ENCODE results near the gene TMPRSS11A.

Gene TMPRSS11A, protein sequence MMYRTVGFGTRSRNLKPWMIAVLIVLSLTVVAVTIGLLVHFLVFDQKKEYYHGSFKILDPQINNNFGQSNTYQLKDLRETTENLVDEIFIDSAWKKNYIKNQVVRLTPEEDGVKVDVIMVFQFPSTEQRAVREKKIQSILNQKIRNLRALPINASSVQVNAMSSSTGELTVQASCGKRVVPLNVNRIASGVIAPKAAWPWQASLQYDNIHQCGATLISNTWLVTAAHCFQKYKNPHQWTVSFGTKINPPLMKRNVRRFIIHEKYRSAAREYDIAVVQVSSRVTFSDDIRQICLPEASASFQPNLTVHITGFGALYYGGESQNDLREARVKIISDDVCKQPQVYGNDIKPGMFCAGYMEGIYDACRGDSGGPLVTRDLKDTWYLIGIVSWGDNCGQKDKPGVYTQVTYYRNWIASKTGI

DNA sequence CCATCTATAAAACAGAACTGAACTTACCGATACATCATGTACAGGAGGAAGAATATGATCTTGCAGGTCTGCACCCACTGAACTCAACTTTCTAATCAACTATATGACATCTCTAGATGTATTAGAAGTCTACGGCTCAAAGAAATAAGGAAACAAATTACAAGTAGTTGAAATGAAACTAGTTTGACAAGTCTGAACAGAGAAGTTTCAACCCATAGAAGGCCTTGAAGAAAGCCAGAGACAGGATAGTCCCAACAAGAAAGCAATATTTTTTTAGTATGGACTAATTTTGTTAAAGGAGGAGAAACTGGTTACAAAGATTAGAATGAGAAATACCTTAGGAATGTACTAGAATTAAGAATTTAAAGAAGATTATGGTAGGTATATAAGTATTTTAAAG, at the start of gene TMPRSS11A:
Gene TMPRSS11A, minus strand, starts transcription at position 138 of the 400 bp plus-strand sequence. Its CDS starts 100 bp downstream, at position 38.
- DNase-seq (ENCODE audit: extremely low spot score) = no peak
- POLR2A ChIA-PET = no interaction called here
- CTCF ChIA-PET = no interaction called here
- TF ChIP-seq ARNT (IDR thresholded peaks at IDR 0.05) (no peak), FOXA1 (IDR thresholded peaks at IDR 0.05) (no peak), ZNF384 (IDR thresholded peaks at IDR 0.05) (no peak), BHLHE40 (IDR thresholded peaks at IDR 0.05; ENCODE audit: borderline replicate concordance) (no peak), HDGF (IDR thresholded peaks at IDR 0.05; ENCODE audit: borderline replicate concordance) (no peak), CTBP1 (IDR thresholded peaks at IDR 0.05; ENCODE audit: borderline replicate concordance) (no peak), NFRKB (IDR thresholded peaks at IDR 0.05) (no peak), L3MBTL2 (conservative IDR thresholded peaks at IDR 0.05) (no peak), SP1 (IDR thresholded peaks at IDR 0.05) (no peak), ELF4 (IDR thresholded peaks at IDR 0.05) (no peak), FOXM1 (IDR thresholded peaks at IDR 0.05; ENCODE audit: borderline replicate concordance) (no peak), SUZ12 (IDR thresholded peaks at IDR 0.05) (no peak), TARDBP (IDR thresholded peaks at IDR 0.05) (no peak)
- TF ChIP-seq, protein P1, sequence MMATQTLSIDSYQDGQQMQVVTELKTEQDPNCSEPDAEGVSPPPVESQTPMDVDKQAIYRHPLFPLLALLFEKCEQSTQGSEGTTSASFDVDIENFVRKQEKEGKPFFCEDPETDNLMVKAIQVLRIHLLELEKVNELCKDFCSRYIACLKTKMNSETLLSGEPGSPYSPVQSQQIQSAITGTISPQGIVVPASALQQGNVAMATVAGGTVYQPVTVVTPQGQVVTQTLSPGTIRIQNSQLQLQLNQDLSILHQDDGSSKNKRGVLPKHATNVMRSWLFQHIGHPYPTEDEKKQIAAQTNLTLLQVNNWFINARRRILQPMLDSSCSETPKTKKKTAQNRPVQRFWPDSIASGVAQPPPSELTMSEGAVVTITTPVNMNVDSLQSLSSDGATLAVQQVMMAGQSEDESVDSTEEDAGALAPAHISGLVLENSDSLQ (IDR thresholded peaks at IDR 0.05) = no peak

DNA sequence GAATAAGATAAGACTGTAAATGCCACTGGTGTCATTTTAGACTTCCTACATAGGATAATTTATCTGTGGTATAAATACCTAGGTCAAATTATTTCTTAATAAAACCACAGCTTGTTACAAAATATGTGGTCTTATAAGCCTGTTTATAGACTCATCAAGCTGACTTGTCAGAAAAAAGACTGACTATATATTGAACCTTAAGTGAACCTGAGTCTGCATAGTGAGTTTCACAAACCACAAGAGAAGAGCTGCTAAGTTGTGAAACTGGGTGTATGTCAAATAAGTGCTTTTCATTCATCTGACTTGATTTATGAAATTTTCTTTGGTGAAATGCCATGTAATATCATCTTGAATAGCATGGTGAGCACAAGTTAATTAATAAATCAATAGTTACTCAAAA, 48.4 kb upstream of the TMPRSS11A start:
- no peak for DNase-seq (ENCODE audit: extremely low spot score)
- CTCF ChIA-PET = no interaction called here
- POLR2A ChIA-PET = no interaction called here
- no peak for TF ChIP-seq CTBP1 (IDR thresholded peaks at IDR 0.05; ENCODE audit: borderline replicate concordance)
- TF ChIP-seq TARDBP (IDR thresholded peaks at IDR 0.05) = no peak
- TF ChIP-seq SUZ12 (IDR thresholded peaks at IDR 0.05) = no peak
- no peak for TF ChIP-seq BHLHE40 (IDR thresholded peaks at IDR 0.05; ENCODE audit: borderline replicate concordance)
- TF ChIP-seq HDGF (IDR thresholded peaks at IDR 0.05; ENCODE audit: borderline replicate concordance) = no peak
- TF ChIP-seq LEF1 (IDR thresholded peaks at IDR 0.05; ENCODE audit: borderline replicate concordance) = no peak
- no peak for TF ChIP-seq ELF4 (IDR thresholded peaks at IDR 0.05)
- no peak for TF ChIP-seq ARNT (IDR thresholded peaks at IDR 0.05)
- TF ChIP-seq FOXK2 (IDR thresholded peaks at IDR 0.05) = no peak
- TF ChIP-seq, protein P1 (IDR thresholded peaks at IDR 0.05) = no peak
- TF ChIP-seq FOXA1 (IDR thresholded peaks at IDR 0.05) = no peak
- no peak for TF ChIP-seq NFRKB (IDR thresholded peaks at IDR 0.05)
- TF ChIP-seq FOXM1 (IDR thresholded peaks at IDR 0.05; ENCODE audit: borderline replicate concordance) = no peak
- TF ChIP-seq SP1 (IDR thresholded peaks at IDR 0.05) = no peak

DNA sequence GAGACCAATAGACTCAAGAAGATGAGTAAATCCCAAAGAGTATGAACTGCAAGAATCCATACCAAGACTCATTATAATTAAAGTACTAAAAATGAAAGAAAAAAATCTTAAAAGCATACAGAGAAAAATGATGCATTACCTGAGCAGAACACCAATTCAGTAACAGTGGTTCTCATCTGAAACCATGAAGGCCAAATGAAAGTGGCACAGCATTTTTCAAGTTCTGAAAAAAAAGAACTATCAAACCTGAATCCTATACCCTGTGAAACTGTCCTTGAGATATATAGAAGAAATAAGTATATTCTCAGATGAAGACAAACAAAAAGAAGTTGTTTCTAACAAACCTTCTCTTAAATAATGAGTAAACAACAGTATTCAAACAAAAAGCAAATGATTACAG, 39.6 kb upstream of the TMPRSS11A start:
- ChIA-PET CTCF (no interaction called here), POLR2A (no interaction called here)
- TF ChIP-seq NFRKB (IDR thresholded peaks at IDR 0.05) (no peak), BHLHE40 (IDR thresholded peaks at IDR 0.05; ENCODE audit: borderline replicate concordance) (no peak), TARDBP (IDR thresholded peaks at IDR 0.05) (no peak), ELF4 (IDR thresholded peaks at IDR 0.05) (no peak), FOXA1 (IDR thresholded peaks at IDR 0.05) (no peak), FOXM1 (IDR thresholded peaks at IDR 0.05; ENCODE audit: borderline replicate concordance) (no peak), ARNT (IDR thresholded peaks at IDR 0.05) (no peak), CTBP1 (IDR thresholded peaks at IDR 0.05; ENCODE audit: borderline replicate concordance) (no peak), SUZ12 (IDR thresholded peaks at IDR 0.05) (no peak)
- TF ChIP-seq, protein P1 (IDR thresholded peaks at IDR 0.05) = no peak
- no peak for DNase-seq (ENCODE audit: extremely low spot score)

DNA sequence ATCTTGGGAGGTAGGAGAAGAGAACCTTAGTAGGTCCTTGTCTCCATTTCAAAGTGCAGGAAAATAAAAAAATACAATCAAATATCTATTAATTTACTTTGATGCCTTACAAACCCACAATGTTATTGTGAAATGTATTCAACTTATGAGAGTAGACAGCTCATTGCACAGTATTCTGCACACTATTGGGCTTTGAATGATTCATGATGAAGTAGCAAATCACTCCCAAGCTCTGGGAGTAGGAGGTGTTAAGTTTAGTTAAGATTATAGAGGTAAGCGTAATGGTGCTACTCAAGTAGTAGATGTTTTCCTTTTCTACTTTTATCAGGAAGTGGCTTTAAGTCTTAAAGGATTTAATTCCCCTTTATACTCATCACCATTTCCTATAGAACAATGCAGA, 32.8 kb upstream of the TMPRSS11A start:
- TF ChIP-seq FOXK2 (IDR thresholded peaks at IDR 0.05) = no peak
- TF ChIP-seq FOXM1 (IDR thresholded peaks at IDR 0.05; ENCODE audit: borderline replicate concordance) = no peak
- no peak for TF ChIP-seq HDGF (IDR thresholded peaks at IDR 0.05; ENCODE audit: borderline replicate concordance)
- TF ChIP-seq LEF1 (IDR thresholded peaks at IDR 0.05; ENCODE audit: borderline replicate concordance) = no peak
- TF ChIP-seq TARDBP (IDR thresholded peaks at IDR 0.05) = no peak
- TF ChIP-seq ARNT (IDR thresholded peaks at IDR 0.05) = no peak
- TF ChIP-seq SP1 (IDR thresholded peaks at IDR 0.05) = no peak
- ChIA-PET POLR2A (no interaction called here), CTCF (no interaction called here)
- DNase-seq (ENCODE audit: extremely low spot score) = no peak

DNA sequence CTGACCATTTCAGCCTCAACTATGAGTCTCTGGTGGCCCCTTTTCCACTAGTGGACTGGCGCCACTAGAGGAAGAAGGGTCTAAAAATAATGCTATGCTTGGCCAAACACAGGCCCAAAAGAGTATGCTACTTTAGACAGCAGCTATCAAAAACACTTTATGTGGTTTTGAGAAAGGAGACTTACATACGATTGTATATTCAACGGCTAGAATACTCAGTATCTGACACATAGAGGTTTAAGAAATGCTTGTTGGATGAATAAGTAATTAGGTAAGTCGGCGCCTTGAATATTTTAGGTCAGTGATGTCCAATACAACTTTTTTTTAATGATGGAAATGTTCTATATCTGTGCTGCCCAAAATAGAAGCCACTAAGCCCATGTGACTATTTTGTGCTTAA, 25.7 kb upstream of the TMPRSS11A start:
- no peak for DNase-seq (ENCODE audit: extremely low spot score)
- TF ChIP-seq HDGF (IDR thresholded peaks at IDR 0.05; ENCODE audit: borderline replicate concordance) (no peak), ELF4 (IDR thresholded peaks at IDR 0.05) (no peak), ARNT (IDR thresholded peaks at IDR 0.05) (no peak), L3MBTL2 (conservative IDR thresholded peaks at IDR 0.05) (no peak)
- ChIA-PET CTCF (no interaction called here), POLR2A (no interaction called here)

DNA sequence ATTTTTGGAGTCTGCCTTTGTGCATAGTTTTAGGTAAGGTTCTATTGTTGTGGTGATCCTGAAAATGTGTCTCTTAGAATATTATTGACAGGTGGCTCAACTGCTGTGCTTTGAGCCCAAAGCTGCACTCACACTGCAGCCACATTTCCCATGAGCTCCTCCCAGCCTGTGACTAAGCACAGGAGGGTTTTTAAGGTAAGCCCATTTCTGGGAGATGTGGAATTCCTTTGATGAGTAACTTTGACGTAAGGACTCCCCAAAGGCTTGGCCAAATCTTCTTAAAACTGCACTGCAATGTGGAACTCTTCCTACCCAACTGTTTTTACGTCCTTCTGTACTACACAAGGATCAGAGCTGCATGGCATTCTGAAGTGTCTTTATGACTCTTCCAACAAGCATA, 20.0 kb upstream of the TMPRSS11A start:
- ChIA-PET POLR2A (no interaction called here), CTCF (no interaction called here)
- no peak for DNase-seq (ENCODE audit: extremely low spot score)
- TF ChIP-seq FOXA1 (IDR thresholded peaks at IDR 0.05) (no peak), L3MBTL2 (conservative IDR thresholded peaks at IDR 0.05) (no peak), ZNF384 (IDR thresholded peaks at IDR 0.05) (no peak), NFRKB (IDR thresholded peaks at IDR 0.05) (no peak), LEF1 (IDR thresholded peaks at IDR 0.05; ENCODE audit: borderline replicate concordance) (no peak), SUZ12 (IDR thresholded peaks at IDR 0.05) (no peak), ELF4 (IDR thresholded peaks at IDR 0.05) (no peak), SP1 (IDR thresholded peaks at IDR 0.05) (no peak), BHLHE40 (IDR thresholded peaks at IDR 0.05; ENCODE audit: borderline replicate concordance) (no peak), HDGF (IDR thresholded peaks at IDR 0.05; ENCODE audit: borderline replicate concordance) (no peak), ARNT (IDR thresholded peaks at IDR 0.05) (no peak), TARDBP (IDR thresholded peaks at IDR 0.05) (no peak), FOXM1 (IDR thresholded peaks at IDR 0.05; ENCODE audit: borderline replicate concordance) (no peak)
- TF ChIP-seq, protein P1 (IDR thresholded peaks at IDR 0.05) = no peak

Measured in HEK293T (cell line).